HCT116 (cell line): Measurements from ENCODE around the gene COL15A1. TPM values are rescaled to one million over a fixed set of nuclear protein-coding genes. Genes with fewer than 3 reads are reported as not detected.

Source experiments
- ATAC-seq: fragments of 200-7000 bp; cut with Tn5 transposase; 2 replicates; pipeline ENCODE4 v1.9.1; 2020; ENCODE audit warnings: mild to moderate bottlenecking, moderate library complexity
- BruUV-seq: library from RNA; stranded (reverse); fragments of 400-500 nt; replicated peaks from 2 replicates; lab custom pipeline; 2021; lab: Mats Ljungman, UMichigan
- CTCF ChIA-PET: fragments of 300-600 bp; sonication (Branson Sonifier 250); formaldehyde crosslinking; loops from one replicate; lab custom pipeline; 2021; ENCODE audit warnings: antibody characterized with exemption; lab: Charles Lee
- POLR2A ChIA-PET: fragments of 300-600, 350-600 bp; sonication (Branson Sonifier 250); formaldehyde crosslinking; loops from one replicate; lab custom pipeline; 2021; ENCODE audit warnings: antibody characterized with exemption; lab: Charles Lee
- RAD21 ChIA-PET, 2 experiments: fragments of 300-600 bp; sonication (Branson Sonifier 250); formaldehyde crosslinking; loops; one replicate each; lab custom pipeline; 2023; ENCODE audit warnings: low total read pairs in 2 of 2; ENCODE audit not compliant: uncharacterized antibody in 2 of 2, unreplicated experiment in 2 of 2, low non-redundant PET in 1 of 2; lab: Charles Lee
- DNase-seq: peaks from one replicate; pipeline ENCODE4 v3.0.0-alpha.2; 2010; ENCODE audit warnings: low read depth, low spot score
- H2AFZ ChIP-seq: fragments of 200-600 bp; shearing (Covaris generic), sonication (generic); 2 replicates; pipeline ENCODE4 v1.6.1; 2017; ENCODE audit warnings: low read depth, mixed run types, mixed read lengths, antibody characterized with exemption, low read length; ENCODE audit not compliant: poor library complexity, severe bottlenecking
- H3K27ac ChIP-seq: 2 replicates; pipeline ENCODE4 v1.5.1; 2012; ENCODE audit warnings: low read depth, low read length
- H3K27me3 ChIP-seq: fragments of 200-600 bp; sonication (generic); 2 replicates; pipeline ENCODE4 v1.6.1; 2016; ENCODE audit warnings: mixed run types, low read length, mixed read lengths; ENCODE audit not compliant: insufficient read depth
- H3K36me3 ChIP-seq, 2 experiments: fragments of 200-500 bp in 1 of 2; fragments of 200-600 bp in 1 of 2; sonication (Bioruptor generic) in 1 of 2; sonication (generic) in 1 of 2; 2 replicates each; pipeline versions ENCODE4 v1.5.1 to v1.6.1; 2014 to 2016; ENCODE audit warnings: low read length in 2 of 2, inconsistent platforms in 1 of 2, mixed read lengths in 1 of 2, mixed run types in 1 of 2; ENCODE audit not compliant: insufficient read depth in 2 of 2, control insufficient read depth in 1 of 2
- H3K4me1 ChIP-seq, 2 experiments: fragments of 200-600 bp in 1 of 2; sonication (generic) in 1 of 2; 2 replicates each; pipeline versions ENCODE4 v1.5.1 to v1.6.1; 2012 to 2017; ENCODE audit warnings: low read length in 2 of 2, inconsistent platforms in 1 of 2, mild to moderate bottlenecking in 1 of 2, mixed read lengths in 1 of 2, mixed run types in 1 of 2, moderate library complexity in 1 of 2; ENCODE audit not compliant: insufficient read depth in 2 of 2, control insufficient read depth in 1 of 2
- H3K4me2 ChIP-seq: fragments of 200-600 bp; sonication (generic); 2 replicates; pipeline ENCODE4 v1.6.1; 2017; ENCODE audit warnings: mixed run types, low read length, mixed read lengths
- H3K4me3 ChIP-seq, 2 experiments: fragments of 200-600 bp in 1 of 2; sonication (generic) in 1 of 2; replicated peaks in 1 of 2; 2 replicates each; pipeline ENCODE4 v1.5.1; 2011 to 2016; ENCODE audit warnings: low read length in 2 of 2, control low read depth in 1 of 2, low read depth in 1 of 2, mild to moderate bottlenecking in 1 of 2, mixed read lengths in 1 of 2, mixed run types in 1 of 2
- H3K79me2 ChIP-seq: fragments of 200-600 bp; sonication (generic); 2 replicates; pipeline ENCODE4 v1.6.1; 2017; ENCODE audit warnings: mild to moderate bottlenecking, mixed run types, low read length, moderate library complexity, mixed read lengths; ENCODE audit not compliant: insufficient read depth
- H3K9ac ChIP-seq: fragments of 200-600 bp; sonication (generic); 2 replicates; pipeline ENCODE4 v1.6.1; 2016; ENCODE audit warnings: low read length, mixed read lengths
- H3K9me2 ChIP-seq: fragments of 200-600 bp; sonication (generic), shearing (Covaris generic); 2 replicates; pipeline ENCODE4 v1.6.1; 2017; ENCODE audit warnings: mixed run types, mild to moderate bottlenecking, moderate library complexity; ENCODE audit not compliant: insufficient read depth
- H3K9me3 ChIP-seq, 2 experiments: fragments of 200-500 bp in 1 of 2; fragments of 200-600 bp in 1 of 2; sonication (Bioruptor generic) in 1 of 2; sonication (generic) in 1 of 2; 2 replicates each; pipeline ENCODE4 v1.6.1; 2014 to 2017; ENCODE audit warnings: low read length in 2 of 2, mixed read lengths in 2 of 2, inconsistent platforms in 1 of 2, low read depth in 1 of 2, mild to moderate bottlenecking in 1 of 2, mixed run types in 1 of 2, moderate library complexity in 1 of 2; ENCODE audit not compliant: control insufficient read depth in 1 of 2, insufficient read depth in 1 of 2
- H4K20me1 ChIP-seq: fragments of 200-600 bp; sonication (generic), shearing (Covaris generic); 2 replicates; pipeline ENCODE4 v1.6.1; 2017; ENCODE audit warnings: mixed run types, mild to moderate bottlenecking, moderate library complexity; ENCODE audit not compliant: insufficient read depth
- ATF3 ChIP-seq: IDR thresholded peaks from 2 replicates; pipeline ENCODE4 v1.6.1; 2012
- CBX3 ChIP-seq: IDR thresholded peaks from 2 replicates; pipeline ENCODE4 v1.6.1; 2012; ENCODE audit warnings: low read depth
- CEBPB ChIP-seq: IDR thresholded peaks from 2 replicates; pipeline ENCODE4 v1.6.1; 2012; ENCODE audit warnings: low read depth
- EGR1 ChIP-seq: IDR thresholded peaks from 2 replicates; pipeline ENCODE4 v1.6.1; 2012; ENCODE audit warnings: low read depth
- ELF1 ChIP-seq: IDR thresholded peaks from 2 replicates; pipeline ENCODE4 v1.6.1; 2012; ENCODE audit warnings: low read depth, borderline replicate concordance
- EZH2 ChIP-seq: fragments of 200-600 bp; sonication (generic); IDR thresholded peaks from 2 replicates; pipeline ENCODE4 v1.6.1; 2017; ENCODE audit warnings: antibody characterized with exemption, mixed run types
- EZH2phosphoT487 ChIP-seq: fragments of 200-600 bp; IDR thresholded peaks from 2 replicates; pipeline ENCODE4 v1.6.1; 2018; ENCODE audit warnings: antibody characterized with exemption, borderline replicate concordance
- FOSL1 ChIP-seq: IDR thresholded peaks from 2 replicates; pipeline ENCODE4 v1.6.1; 2012; ENCODE audit warnings: low read depth
- JUND ChIP-seq: IDR thresholded peaks from 2 replicates; pipeline ENCODE4 v1.6.1; 2012
- RAD21 ChIP-seq: IDR thresholded peaks from 2 replicates; pipeline ENCODE4 v1.6.1; 2012; ENCODE audit warnings: low read depth, mild to moderate bottlenecking
- REST ChIP-seq: IDR thresholded peaks from 2 replicates; pipeline ENCODE4 v1.6.1; 2012; ENCODE audit warnings: low read depth
- SIN3A ChIP-seq: IDR thresholded peaks from 2 replicates; pipeline ENCODE4 v1.6.1; 2012; ENCODE audit warnings: low read depth
- SP1 ChIP-seq: IDR thresholded peaks from 2 replicates; pipeline ENCODE4 v1.6.1; 2012; ENCODE audit warnings: low read depth
- SRF ChIP-seq: IDR thresholded peaks from 2 replicates; pipeline ENCODE4 v1.6.1; 2012; ENCODE audit warnings: low read depth
- TCF7L2 ChIP-seq: IDR thresholded peaks from 2 replicates; pipeline ENCODE4 v1.7.0; 2011; ENCODE audit warnings: borderline replicate concordance, inconsistent platforms; ENCODE audit not compliant: insufficient read depth, insufficient read length; ENCODE audit errors: extremely low read depth
- YY1 ChIP-seq: IDR thresholded peaks from 2 replicates; pipeline ENCODE4 v1.6.1; 2011; ENCODE audit warnings: low read length, low read depth, moderate library complexity, mild to moderate bottlenecking; ENCODE audit not compliant: insufficient replicate concordance; ENCODE audit errors: extremely low read depth
- ZBTB33 ChIP-seq: IDR thresholded peaks from 2 replicates; pipeline ENCODE4 v1.6.1; 2011; ENCODE audit warnings: mild to moderate bottlenecking, low read length, moderate library complexity; ENCODE audit not compliant: insufficient replicate concordance; ENCODE audit errors: extremely low read depth
- ZFX ChIP-seq: fragments of 450-650 bp; IDR thresholded peaks from 2 replicates; pipeline ENCODE4 v1.6.1; 2017
- ZNF274 ChIP-seq: fragments of 200-500 bp; sonication (Bioruptor generic); IDR thresholded peaks from 2 replicates; pipeline ENCODE4 v1.6.1; 2014; ENCODE audit warnings: mild to moderate bottlenecking, low read depth, low read length, inconsistent platforms
- intact Hi-C: fragments of 100-400 bp; cut with micrococcal nuclease; formaldehyde crosslinking; loops from 2 replicates; pipeline ENCODE4 v1.10.0; 2022
- total RNA-seq: library from RNA; stranded (reverse); gene quantifications from one replicate; pipeline ENCODE4 v1.2.1, GENCODE V29; 2021; ENCODE audit not compliant: unreplicated experiment

COL15A1 gene
- total RNA-seq, 1 experiment from 2014 or later: 0.15 TPM

GRCh38 chr9:98933185-98933584, 10.5 kb upstream of the COL15A1 start:
- CTCF ChIA-PET: no interaction called here
- H4K20me1 ChIP-seq: no peaks in the 10 kb centered on the region
- H3K4me1 ChIP-seq: peaks cover 0 to 4% of the 10 kb centered on the region in 2 experiments; a peak in 1 of 4 replicates
- no peak overlapping the region for H2AFZ ChIP-seq
- intact Hi-C loops: no loop called here
- no peak for TF ChIP-seq EZH2
- no peak for TF ChIP-seq EZH2phosphoT487
- no peak for TF ChIP-seq SRF
- no peak for TF ChIP-seq CEBPB
- TF ChIP-seq SP1: no peak
- TF ChIP-seq FOSL1: no peak
- no peak for TF ChIP-seq ATF3
- no peak for TF ChIP-seq ZBTB33
- TF ChIP-seq ZNF274: no peak
- no peak for TF ChIP-seq SIN3A
- TF ChIP-seq TCF7L2: no peak
- TF ChIP-seq ELF1: no peak
- TF ChIP-seq CBX3: no peak
- no peak for TF ChIP-seq ZFX
- no peak for TF ChIP-seq EGR1
- TF ChIP-seq REST: no peak
- no peak for TF ChIP-seq RAD21
- no peak for TF ChIP-seq JUND
- TF ChIP-seq YY1: no peak
- TF ChIP-seq, all 23 proteins: peak for 0
- H3K4me2 ChIP-seq: no peak overlapping the region
- ChIA-PET RAD21 (no interaction called here), POLR2A (no interaction called here)
- H3K36me3 ChIP-seq: no peaks in the 10 kb centered on the region
- no peaks in the 10 kb centered on the region for H3K79me2 ChIP-seq
- no peaks in the 10 kb centered on the region for H3K9me3 ChIP-seq
- no peak overlapping the region for H3K9ac ChIP-seq
- H3K9me2 ChIP-seq: no peaks in the 10 kb centered on the region
- no peak overlapping the region for H3K4me3 ChIP-seq
- H3K27ac ChIP-seq: no peak overlapping the region
- no TSS peak for BruUV-seq
- ATAC-seq (no peak), DNase-seq (no peak)
- H3K27me3 ChIP-seq: no peaks in the 10 kb centered on the region; the same call in 1 of the 2 replicates
